Kidney epithelial cell (primary cell): Measurements from ENCODE around the gene MTHFD1. TPM values are rescaled to one million over a fixed set of nuclear protein-coding genes. Genes with fewer than 3 reads are reported as not detected.
A peak's percentile ranks its signal among the peaks of the same experiment; 100 is the strongest.

Experiments used
- DNase-seq: peaks from one replicate; pipeline ENCODE4 v3.0.0-alpha.2; 2010; ENCODE audit warnings: low read depth
- H3K27me3 ChIP-seq: 2 replicates; pipeline ENCODE4 v1.6.0; 2011; ENCODE audit warnings: low read length; ENCODE audit not compliant: control insufficient read depth, insufficient read depth
- H3K36me3 ChIP-seq: 2 replicates; pipeline ENCODE4 v1.5.1; 2011; ENCODE audit warnings: low read length; ENCODE audit not compliant: control insufficient read depth, insufficient read depth
- H3K4me3 ChIP-seq: 2 replicates; pipeline ENCODE4 v1.5.1; 2011; ENCODE audit warnings: low read depth, mild to moderate bottlenecking, control low read depth, low read length
- total RNA-seq: library from RNA; depleted of rRNA; stranded (reverse); fragments of >200 nt; gene quantifications from 2 replicates; pipeline ENCODE4 v1.2.3, GENCODE V29; 2015
- TF ChIP-seq, protein P1 (sequence below): IDR thresholded peaks from 2 replicates; pipeline ENCODE4 v1.5.1; 2011; ENCODE audit warnings: mild to moderate bottlenecking, moderate library complexity, low read length, control low read depth, inconsistent platforms; ENCODE audit not compliant: insufficient read depth, poor library complexity, severe bottlenecking

Gene MTHFD1
- total RNA-seq, 1 donor from 2014 or later: 44.4 TPM

GRCh38 chr14:64401949-64402348 is 13.8 kb downstream of the MTHFD1 start:
- Histone ChIP-seq H3K27me3 (no peaks in the 10 kb centered on the region), H3K36me3 (no peaks in the 10 kb centered on the region), H3K4me3 (no peak overlapping the region)
- DNase-seq: no peak
- TF ChIP-seq, protein P1, sequence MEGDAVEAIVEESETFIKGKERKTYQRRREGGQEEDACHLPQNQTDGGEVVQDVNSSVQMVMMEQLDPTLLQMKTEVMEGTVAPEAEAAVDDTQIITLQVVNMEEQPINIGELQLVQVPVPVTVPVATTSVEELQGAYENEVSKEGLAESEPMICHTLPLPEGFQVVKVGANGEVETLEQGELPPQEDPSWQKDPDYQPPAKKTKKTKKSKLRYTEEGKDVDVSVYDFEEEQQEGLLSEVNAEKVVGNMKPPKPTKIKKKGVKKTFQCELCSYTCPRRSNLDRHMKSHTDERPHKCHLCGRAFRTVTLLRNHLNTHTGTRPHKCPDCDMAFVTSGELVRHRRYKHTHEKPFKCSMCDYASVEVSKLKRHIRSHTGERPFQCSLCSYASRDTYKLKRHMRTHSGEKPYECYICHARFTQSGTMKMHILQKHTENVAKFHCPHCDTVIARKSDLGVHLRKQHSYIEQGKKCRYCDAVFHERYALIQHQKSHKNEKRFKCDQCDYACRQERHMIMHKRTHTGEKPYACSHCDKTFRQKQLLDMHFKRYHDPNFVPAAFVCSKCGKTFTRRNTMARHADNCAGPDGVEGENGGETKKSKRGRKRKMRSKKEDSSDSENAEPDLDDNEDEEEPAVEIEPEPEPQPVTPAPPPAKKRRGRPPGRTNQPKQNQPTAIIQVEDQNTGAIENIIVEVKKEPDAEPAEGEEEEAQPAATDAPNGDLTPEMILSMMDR: no peak

- TF ChIP-seq, protein P1: no peak
- H3K36me3 ChIP-seq: no peaks in the 10 kb centered on the region
- no peaks in the 10 kb centered on the region for H3K27me3 ChIP-seq
- DNase-seq: no peak
- no peak overlapping the region for H3K4me3 ChIP-seq
Observed at GRCh38 chr14:64405295-64405694, 17.1 kb downstream of the MTHFD1 start.

GRCh38 chr14:64407329-64407728 is 19.2 kb downstream of the MTHFD1 start:
- no peak for DNase-seq
- H3K27me3 ChIP-seq: no peaks in the 10 kb centered on the region
- H3K4me3 ChIP-seq: no peak overlapping the region
- TF ChIP-seq, protein P1: no peak
- no peaks in the 10 kb centered on the region for H3K36me3 ChIP-seq

GRCh38 chr14:64409126-64409920 is 21.2 kb downstream of the MTHFD1 start:
- TF ChIP-seq, protein P1: no peak
- Histone ChIP-seq H3K27me3 (no peaks in the 10 kb centered on the region), H3K36me3 (no peaks in the 10 kb centered on the region), H3K4me3 (no peak overlapping the region)
- DNase-seq: no peak

DNA sequence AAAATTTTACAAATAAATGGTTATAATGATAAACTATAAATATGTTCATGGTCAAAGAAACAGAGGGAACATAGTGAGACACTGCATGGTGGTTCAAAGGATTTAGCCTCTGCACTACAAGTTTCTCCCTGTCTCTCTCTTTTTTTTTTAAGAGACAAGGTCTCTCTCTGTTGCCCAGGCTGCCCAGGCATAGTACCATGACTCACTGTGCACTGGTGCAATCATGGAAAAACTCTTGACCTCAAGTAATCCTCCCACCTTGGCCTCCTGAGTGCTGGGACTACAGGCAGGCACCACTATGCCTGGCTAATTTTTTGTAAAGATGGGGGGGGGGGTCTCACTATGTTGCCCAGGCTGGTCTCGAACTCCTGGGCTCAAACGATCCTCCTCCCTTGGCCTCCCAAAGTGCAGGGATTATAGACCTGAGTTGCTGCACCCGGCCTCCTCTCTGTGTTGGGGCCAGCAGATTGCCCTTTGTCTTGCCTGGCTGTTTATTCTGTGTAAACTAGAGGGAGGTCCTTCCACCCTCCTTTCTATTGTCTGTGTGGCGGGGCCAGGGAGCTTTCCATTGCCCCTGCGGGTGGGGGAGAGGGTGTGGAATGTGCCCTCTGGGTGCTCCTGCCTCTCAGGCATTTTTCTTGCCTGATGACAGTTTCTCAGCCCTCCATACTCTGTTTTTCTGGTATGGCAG is 22.1 kb downstream of the MTHFD1 start:
- no peaks in the 10 kb centered on the region for H3K27me3 ChIP-seq
- TF ChIP-seq, protein P1: no peak
- H3K36me3 ChIP-seq: no peaks in the 10 kb centered on the region
- H3K4me3 ChIP-seq: no peak overlapping the region
- peak; percentile 42 for DNase-seq
